SK-N-MC (cell line): ENCODE results near the gene ARL6IP4.

Experiments
- EZH2 ChIP-seq: fragments of 200-600 bp; sonication (generic); IDR thresholded peaks from one replicate; pipeline ENCODE4 v1.6.1; 2017; ENCODE audit warnings: antibody characterized with exemption
- FOXP2 ChIP-seq: optimal IDR thresholded peaks from 2 replicates; pipeline ENCODE3; 2011; ENCODE audit warnings: mild to moderate bottlenecking, moderate library complexity; ENCODE audit not compliant: insufficient read depth; ENCODE audit errors: extremely low read length, control extremely low read depth
- POLR2AphosphoS5 ChIP-seq: IDR thresholded peaks from 2 replicates; pipeline ENCODE4 v1.6.1; 2012; ENCODE audit warnings: mild to moderate bottlenecking, low read depth, low read length, borderline replicate concordance

DNA sequence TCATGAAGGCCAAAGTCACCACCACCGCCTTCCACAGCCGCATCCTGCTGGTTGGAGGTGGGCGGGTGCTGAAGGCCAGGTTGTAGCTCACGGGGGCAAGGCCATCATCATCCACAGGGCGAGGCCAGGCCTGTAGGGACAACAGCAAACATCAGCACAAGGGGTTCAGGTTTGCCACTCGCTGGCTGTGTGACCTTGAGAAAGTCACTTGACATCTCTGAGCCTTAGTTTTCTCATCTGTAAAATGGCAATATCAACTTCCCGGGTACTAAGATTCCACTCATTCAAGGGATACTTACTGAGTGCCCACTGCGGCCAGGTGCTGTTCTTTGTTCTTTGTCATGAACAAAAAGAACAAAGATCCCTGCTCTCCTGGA is 20.3 kb upstream of the ARL6IP4 start:
- no peak for TF ChIP-seq POLR2AphosphoS5
- no peak for TF ChIP-seq EZH2
- TF ChIP-seq FOXP2: no peak
